K562 (cell line): ENCODE measurements around the gene TXNDC8. TPM values are rescaled to one million over a fixed set of nuclear protein-coding genes. Genes with fewer than 3 reads are reported as not detected.

Experiments used
- ATAC-seq: fragments of 200-7000 bp; cut with Tn5 transposase; 3 replicates; pipeline ENCODE4 v1.9.1; 2020; ENCODE audit warnings: moderate library complexity
- BruUV-seq: library from RNA; stranded (reverse); fragments of 400-500 nt; replicated peaks from 2 replicates; lab custom pipeline; 2021; lab: Mats Ljungman, UMichigan
- CTCF ChIA-PET: fragments of 300-600 bp; formaldehyde crosslinking; extraction: SDS; loops from one replicate; lab custom pipeline; 2021; ENCODE audit warnings: low intra/inter-chr PET ratio; lab: Yijun Ruan, JAX
- POLR2A ChIA-PET: fragments of 300-600, 350-650 bp; sonication (Branson Sonifier 250); formaldehyde crosslinking; extraction: SDS; loops from one replicate; lab custom pipeline; 2021; ENCODE audit warnings: antibody characterized with exemption, inconsistent platforms; lab: Yijun Ruan, JAX
- DNase-seq, 4 experiments: peaks; one replicate each; pipeline versions ENCODE4 v3.0.0 to v3.0.0-alpha.2; 2011 to 2018; ENCODE audit warnings: low spot score in 3 of 4, mixed read lengths in 3 of 4; ENCODE audit errors: extremely low read depth in 1 of 4
- FAIRE-seq: peaks from 2 replicates; lab custom pipeline; 2011; peaks lifted over from hg19 to GRCh38; lab: Jason Lieb, UNC
- H2AFZ ChIP-seq: 2 replicates; pipeline ENCODE4 v1.6.0; 2011; ENCODE audit warnings: low read depth, low read length, control low read depth, inconsistent platforms
- H3K27ac ChIP-seq: fragments of 200-600 bp; 3 replicates; pipeline ENCODE4 v1.8.0; 2011; ENCODE audit warnings: low read depth, mild to moderate bottlenecking, control low read depth, inconsistent platforms, low read length, moderate library complexity, mixed read lengths; ENCODE audit errors: extremely low read depth
- H3K27me3 ChIP-seq, 2 experiments: fragments of 300-600 bp in 1 of 2; 2 replicates in 1 of 2; 3 replicates in 1 of 2; pipeline versions ENCODE4 v1.6.0 to v1.8.0; 2011; ENCODE audit warnings: inconsistent platforms in 2 of 2, low read length in 2 of 2, mild to moderate bottlenecking in 1 of 2, mixed read lengths in 1 of 2, moderate library complexity in 1 of 2; ENCODE audit not compliant: control insufficient read depth in 2 of 2, insufficient read depth in 2 of 2
- H3K36me3 ChIP-seq: fragments of 300-600 bp; 3 replicates; pipeline ENCODE4 v1.8.0; 2011; ENCODE audit warnings: mild to moderate bottlenecking, low read length, inconsistent platforms; ENCODE audit not compliant: control insufficient read depth, insufficient read depth
- H3K4me1 ChIP-seq, 2 experiments: fragments of 200-600 bp in 1 of 2; replicated peaks in 1 of 2; 2 replicates in 1 of 2; 3 replicates in 1 of 2; pipeline versions ENCODE4 v1.5.1 to v1.8.0; 2011; ENCODE audit warnings: inconsistent platforms in 2 of 2, low read length in 2 of 2, mild to moderate bottlenecking in 1 of 2, mixed read lengths in 1 of 2, moderate library complexity in 1 of 2; ENCODE audit not compliant: control insufficient read depth in 2 of 2, insufficient read depth in 2 of 2
- H3K4me2 ChIP-seq: 2 replicates; pipeline ENCODE4 v1.6.1; 2011; ENCODE audit warnings: low read length, control low read depth, inconsistent platforms, mixed read lengths; ENCODE audit not compliant: insufficient read depth
- H3K4me3 ChIP-seq: fragments of 200-600 bp; sonication (generic), shearing (Covaris generic); 2 replicates; pipeline ENCODE4 v1.5.1; 2016; ENCODE audit warnings: control low read depth, inconsistent platforms
- H3K79me2 ChIP-seq: fragments of 200-600 bp; 3 replicates; pipeline ENCODE4 v1.8.0; 2011; ENCODE audit warnings: low read length, inconsistent platforms; ENCODE audit not compliant: control insufficient read depth, insufficient read depth
- H3K9ac ChIP-seq, 2 experiments: 2 replicates each; pipeline versions ENCODE4 v1.6.0 to v1.6.1; 2011; ENCODE audit warnings: low read depth in 2 of 2, low read length in 2 of 2, control low read depth in 1 of 2, inconsistent platforms in 1 of 2, mild to moderate bottlenecking in 1 of 2, mixed read lengths in 1 of 2; ENCODE audit not compliant: insufficient read depth in 1 of 2
- H3K9me1 ChIP-seq: one replicate; pipeline ENCODE4 v1.6.0; 2011; ENCODE audit warnings: inconsistent platforms, mild to moderate bottlenecking, low read length, moderate library complexity; ENCODE audit not compliant: control insufficient read depth, insufficient read depth
- H3K9me3 ChIP-seq: replicated peaks from 2 replicates; pipeline ENCODE4 v1.5.1; 2011; ENCODE audit warnings: low read depth, low read length, inconsistent platforms; ENCODE audit not compliant: control insufficient read depth, insufficient read depth
- H4K20me1 ChIP-seq: replicated peaks from 2 replicates; pipeline ENCODE4 v1.6.1; 2011; ENCODE audit warnings: low read length, inconsistent platforms, mixed read lengths; ENCODE audit not compliant: control insufficient read depth, insufficient read depth
- ARID1B ChIP-seq: fragments of 450-650 bp; IDR thresholded peaks from 2 replicates; pipeline ENCODE4 v1.6.1; 2016; ENCODE audit warnings: antibody characterized with exemption, mild to moderate bottlenecking, inconsistent platforms
- ARNT ChIP-seq, 2 experiments: fragments of 450-650 bp; IDR thresholded peaks; 2 replicates each; pipeline ENCODE4 v1.6.1; 2016; ENCODE audit warnings: mild to moderate bottlenecking in 1 of 2
- CEBPB ChIP-seq: fragments of 450-650 bp; IDR thresholded peaks from 2 replicates; pipeline ENCODE4 v1.6.1; 2016; ENCODE audit warnings: missing genetic modification characterization, missing compliant biosample characterization
- CXXC5 ChIP-seq: fragments of 250-450 bp; sonication (Bioruptor Pico); IDR thresholded peaks from 2 replicates; pipeline ENCODE4 v1.8.0; 2022; ENCODE audit warnings: inconsistent platforms, mild to moderate bottlenecking, moderate library complexity
- ERF ChIP-seq: fragments of 450-650 bp; formaldehyde crosslinking; IDR thresholded peaks from 2 replicates; pipeline ENCODE4 v1.4.0; 2020; ENCODE audit warnings: mild to moderate bottlenecking, mixed read lengths
- ESRRA ChIP-seq: fragments of 450-650 bp; IDR thresholded peaks from 2 replicates; pipeline ENCODE4 v1.6.1; 2014; ENCODE audit warnings: low read depth, mild to moderate bottlenecking, moderate library complexity, borderline replicate concordance
- MEIS2 ChIP-seq: fragments of 450-650 bp; IDR thresholded peaks from 2 replicates; pipeline ENCODE4 v1.6.1; 2014; ENCODE audit warnings: mild to moderate bottlenecking; ENCODE audit not compliant: partially characterized antibody
- MYC ChIP-seq, 2 experiments: fragments of 250-450 bp in 1 of 2; sonication (Bioruptor Pico) in 1 of 2; IDR thresholded peaks; 2 replicates each; pipeline versions ENCODE4 v1.5.1 to v1.6.1; 2012 to 2021; ENCODE audit warnings: low read depth in 2 of 2, borderline replicate concordance in 1 of 2, improper control_type of control experiment in 1 of 2, low read length in 1 of 2, mild to moderate bottlenecking in 1 of 2, moderate library complexity in 1 of 2
- NELFE ChIP-seq: IDR thresholded peaks from 2 replicates; pipeline ENCODE4 v1.6.1; 2011; ENCODE audit warnings: mild to moderate bottlenecking; ENCODE audit not compliant: insufficient read depth, insufficient read length
- PML ChIP-seq: IDR thresholded peaks from 2 replicates; pipeline ENCODE4 v1.6.1; 2012; ENCODE audit warnings: low read length, inconsistent platforms
- POLR2AphosphoS5 ChIP-seq: IDR thresholded peaks from 2 replicates; pipeline ENCODE4 v1.6.1; 2011; ENCODE audit warnings: mild to moderate bottlenecking, low read depth, low read length, moderate library complexity; ENCODE audit not compliant: control insufficient read depth, insufficient read depth
- SIN3A ChIP-seq, 2 experiments: fragments of 150-350 bp in 1 of 2; IDR thresholded peaks; 2 replicates each; pipeline ENCODE4 v1.6.1; 2011 to 2016; ENCODE audit warnings: borderline replicate concordance in 2 of 2, low read depth in 2 of 2, low read length in 2 of 2, mild to moderate bottlenecking in 2 of 2, moderate library complexity in 2 of 2; ENCODE audit not compliant: control insufficient read depth in 1 of 2
- TEAD1 ChIP-seq, 2 experiments: fragments of 450-650 bp in 1 of 2; sonication (generic) in 1 of 2; formaldehyde crosslinking; IDR thresholded peaks; 2 replicates each; pipeline versions ENCODE4 v1.4.0 to v1.8.0; 2020 to 2022; ENCODE audit warnings: mild to moderate bottlenecking in 2 of 2, missing genetic modification reagents in 1 of 2
- WHSC1 ChIP-seq: IDR thresholded peaks from one replicate; pipeline ENCODE4 v1.6.1; 2012; ENCODE audit warnings: low read length, control low read depth, inconsistent platforms
- ZNF707 ChIP-seq: fragments of 250-450 bp; sonication (Bioruptor Pico); conservative IDR thresholded peaks from 2 replicates; pipeline ENCODE4 v1.8.0; 2022; ENCODE audit warnings: inconsistent platforms, mild to moderate bottlenecking, moderate library complexity
- WGBS: fragments of 100-300 bp; shearing (Covaris generic); methylation state at CpG from one replicate; pipeline ENCODE4 v1.1.6; 2016; ENCODE audit warnings: low coverage, mixed read lengths; ENCODE audit not compliant: insufficient coverage; ENCODE audit errors: missing lambda C conversion rate; 5-methylcytosine and 5-hydroxymethylcytosine counted together
- in situ Hi-C: fragments of 300-500 bp; cut with MboI; formaldehyde crosslinking; loops from 4 replicates; pipeline ENCODE4 v1.15.0; 2018; ENCODE audit warnings: inconsistent platforms, mixed read lengths
- intact Hi-C: fragments of 100-400 bp; cut with micrococcal nuclease; formaldehyde crosslinking; loops from 2 replicates; pipeline ENCODE4 v1.14.2; 2022
- polyA plus RNA-seq, 8 experiments: library from polyadenylated mRNA; depleted of rRNA in 4 of 8; stranded (reverse) in 5 of 8; unstranded in 3 of 8; fragments of >200 nt; fragmentation: Nextera tagmentation in 2 of 8; fragmentation: Illumina TruSeq in 1 of 8; extraction: Ambion mirVana in 2 of 8; extraction: Trizol in 1 of 8; gene quantifications; 2 replicates each; pipeline versions ENCODE4 v1.2.1 to v1.2.3, GENCODE V29; 2011 to 2014; ENCODE audit warnings: inconsistent platforms in 1 of 8, missing spikeins in 1 of 8
- total RNA-seq, 7 experiments: library from RNA; depleted of rRNA in 6 of 7; stranded (reverse); fragments of >200 nt in 6 of 7; fragmentation: Illumina TruSeq in 2 of 7; extraction: Trizol in 2 of 7; gene quantifications; 2 replicates each; pipeline versions ENCODE4 v1.2.1 to v1.2.3, GENCODE V29; 2011 to 2021; ENCODE audit warnings: low replicate concordance in 1 of 7
- TF ChIP-seq, protein P1 (sequence below): fragments of 450-650 bp; IDR thresholded peaks from 2 replicates; pipeline ENCODE4 v1.6.1; 2016; ENCODE audit warnings: low read depth

Gene TXNDC8
- total and polyA plus RNA-seq, 9 of the 15 experiments (the other 6 are each of a cell fraction or from before 2014, with no cell fraction given) = not detected

GRCh38 chr9:110303133-110303532, 34.5 kb downstream of the TXNDC8 start:
- H3K9me3 ChIP-seq = no peaks in the 10 kb centered on the region
- no peak overlapping the region for H3K4me2 ChIP-seq
- in situ Hi-C loops = no loop called here
- no peaks in the 10 kb centered on the region for H3K79me2 ChIP-seq
- no peak overlapping the region for H2AFZ ChIP-seq
- no peak for DNase-seq
- 8% methylated on average over 1 of the region's 1 CpG for WGBS
- no peak overlapping the region for H3K27ac ChIP-seq
- H4K20me1 ChIP-seq = no peaks in the 10 kb centered on the region
- intact Hi-C loops = no loop called here
- CTCF ChIA-PET = no interaction called here
- peaks cover 0 to 3% of the 10 kb centered on the region in 2 experiments; a peak in 3 of 5 replicates for H3K27me3 ChIP-seq
- FAIRE-seq = no peak
- ATAC-seq = peak; percentile 22; the same call in 1 of the 3 replicates
- no peak overlapping the region for H3K9ac ChIP-seq
- H3K4me3 ChIP-seq = no peak overlapping the region
- POLR2A ChIA-PET = no interaction called here
- H3K4me1 ChIP-seq = no peaks in the 10 kb centered on the region; a peak in 1 of 5 replicates
- H3K9me1 ChIP-seq = no peaks in the 10 kb centered on the region
- no peaks in the 10 kb centered on the region for H3K36me3 ChIP-seq
- no TSS peak for BruUV-seq
- TF ChIP-seq ARID1B (no peak), MYC (IDR thresholded peaks at IDR 0.05; ENCODE audit: low read depth, low read length) (no peak), MYC (CRISPR knock-in tag; IDR thresholded peaks at IDR 0.05; ENCODE audit: borderline replicate concordance, low read depth) (no peak), NELFE (no peak), ESRRA (peak; percentile 68; the same call in 1 of the 2 replicates), POLR2AphosphoS5 (no peak), WHSC1 (no peak), ZNF707 (CRISPR knock-in tag) (no peak), PML (no peak), ERF (CRISPR knock-in tag) (no peak), CXXC5 (CRISPR knock-in tag) (no peak), CEBPB (tag) (peak; percentile 87), ARNT (IDR thresholded peaks at IDR 0.05) (no peak), SIN3A (IDR thresholded peaks at IDR 0.05; ENCODE audit: borderline replicate concordance in 2 of 2, control insufficient read depth in 1 of 2, low read depth in 2 of 2, low read length in 2 of 2) (no peak), MEIS2 (no peak), TEAD1 (CRISPR knock-in tag; IDR thresholded peaks at IDR 0.05) (no peak)
- TF ChIP-seq, protein P1, sequence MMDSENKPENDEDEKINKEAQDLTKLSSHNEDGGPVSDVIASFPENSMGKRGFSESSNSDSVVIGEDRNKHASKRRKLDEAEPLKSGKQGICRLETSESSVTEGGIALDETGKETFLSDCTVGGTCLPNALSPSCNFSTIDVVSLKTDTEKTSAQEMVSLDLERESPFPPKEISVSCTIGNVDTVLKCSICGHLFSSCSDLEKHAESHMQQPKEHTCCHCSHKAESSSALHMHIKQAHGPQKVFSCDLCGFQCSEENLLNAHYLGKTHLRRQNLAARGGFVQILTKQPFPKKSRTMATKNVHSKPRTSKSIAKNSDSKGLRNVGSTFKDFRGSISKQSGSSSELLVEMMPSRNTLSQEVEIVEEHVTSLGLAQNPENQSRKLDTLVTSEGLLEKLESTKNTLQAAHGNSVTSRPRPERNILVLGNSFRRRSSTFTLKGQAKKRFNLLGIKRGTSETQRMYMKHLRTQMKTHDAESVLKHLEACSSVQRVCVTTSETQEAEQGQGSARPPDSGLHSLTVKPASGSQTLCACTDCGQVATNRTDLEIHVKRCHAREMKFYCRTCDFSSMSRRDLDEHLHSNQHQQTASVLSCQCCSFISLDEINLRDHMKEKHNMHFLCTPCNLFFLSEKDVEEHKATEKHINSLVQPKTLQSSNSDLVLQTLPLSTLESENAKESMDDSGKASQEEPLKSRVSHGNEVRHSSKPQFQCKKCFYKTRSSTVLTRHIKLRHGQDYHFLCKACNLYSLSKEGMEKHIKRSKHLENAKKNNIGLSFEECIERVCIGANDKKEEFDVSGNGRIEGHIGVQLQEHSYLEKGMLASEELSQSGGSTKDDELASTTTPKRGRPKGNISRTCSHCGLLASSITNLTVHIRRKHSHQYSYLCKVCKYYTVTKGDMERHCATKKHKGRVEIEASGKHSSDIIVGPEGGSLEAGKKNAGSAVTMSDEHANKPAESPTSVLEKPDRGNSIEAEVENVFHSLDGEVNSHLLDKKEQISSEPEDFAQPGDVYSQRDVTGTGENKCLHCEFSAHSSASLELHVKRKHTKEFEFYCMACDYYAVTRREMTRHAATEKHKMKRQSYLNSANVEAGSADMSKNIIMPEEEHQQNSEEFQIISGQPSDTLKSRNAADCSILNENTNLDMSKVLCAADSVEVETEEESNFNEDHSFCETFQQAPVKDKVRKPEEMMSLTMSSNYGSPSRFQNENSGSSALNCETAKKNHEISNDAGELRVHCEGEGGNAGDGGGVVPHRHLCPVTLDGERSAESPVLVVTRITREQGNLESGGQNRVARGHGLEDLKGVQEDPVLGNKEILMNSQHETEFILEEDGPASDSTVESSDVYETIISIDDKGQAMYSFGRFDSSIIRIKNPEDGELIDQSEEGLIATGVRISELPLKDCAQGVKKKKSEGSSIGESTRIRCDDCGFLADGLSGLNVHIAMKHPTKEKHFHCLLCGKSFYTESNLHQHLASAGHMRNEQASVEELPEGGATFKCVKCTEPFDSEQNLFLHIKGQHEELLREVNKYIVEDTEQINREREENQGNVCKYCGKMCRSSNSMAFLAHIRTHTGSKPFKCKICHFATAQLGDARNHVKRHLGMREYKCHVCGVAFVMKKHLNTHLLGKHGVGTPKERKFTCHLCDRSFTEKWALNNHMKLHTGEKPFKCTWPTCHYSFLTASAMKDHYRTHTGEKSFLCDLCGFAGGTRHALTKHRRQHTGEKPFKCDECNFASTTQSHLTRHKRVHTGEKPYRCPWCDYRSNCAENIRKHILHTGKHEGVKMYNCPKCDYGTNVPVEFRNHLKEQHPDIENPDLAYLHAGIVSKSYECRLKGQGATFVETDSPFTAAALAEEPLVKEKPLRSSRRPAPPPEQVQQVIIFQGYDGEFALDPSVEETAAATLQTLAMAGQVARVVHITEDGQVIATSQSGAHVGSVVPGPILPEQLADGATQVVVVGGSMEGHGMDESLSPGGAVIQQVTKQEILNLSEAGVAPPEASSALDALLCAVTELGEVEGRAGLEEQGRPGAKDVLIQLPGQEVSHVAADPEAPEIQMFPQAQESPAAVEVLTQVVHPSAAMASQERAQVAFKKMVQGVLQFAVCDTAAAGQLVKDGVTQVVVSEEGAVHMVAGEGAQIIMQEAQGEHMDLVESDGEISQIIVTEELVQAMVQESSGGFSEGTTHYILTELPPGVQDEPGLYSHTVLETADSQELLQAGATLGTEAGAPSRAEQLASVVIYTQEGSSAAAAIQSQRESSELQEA = no peak
